Measurements from ENCODE around the gene EPO.
A peak's percentile ranks its signal among the peaks of the same experiment; 100 is the strongest.
"Not testable (repeated sequence)": the region's sequence is repeated elsewhere in the genome, so short reads cannot be mapped to it uniquely, and the experiment has no call there.

Gene EPO

DNA sequence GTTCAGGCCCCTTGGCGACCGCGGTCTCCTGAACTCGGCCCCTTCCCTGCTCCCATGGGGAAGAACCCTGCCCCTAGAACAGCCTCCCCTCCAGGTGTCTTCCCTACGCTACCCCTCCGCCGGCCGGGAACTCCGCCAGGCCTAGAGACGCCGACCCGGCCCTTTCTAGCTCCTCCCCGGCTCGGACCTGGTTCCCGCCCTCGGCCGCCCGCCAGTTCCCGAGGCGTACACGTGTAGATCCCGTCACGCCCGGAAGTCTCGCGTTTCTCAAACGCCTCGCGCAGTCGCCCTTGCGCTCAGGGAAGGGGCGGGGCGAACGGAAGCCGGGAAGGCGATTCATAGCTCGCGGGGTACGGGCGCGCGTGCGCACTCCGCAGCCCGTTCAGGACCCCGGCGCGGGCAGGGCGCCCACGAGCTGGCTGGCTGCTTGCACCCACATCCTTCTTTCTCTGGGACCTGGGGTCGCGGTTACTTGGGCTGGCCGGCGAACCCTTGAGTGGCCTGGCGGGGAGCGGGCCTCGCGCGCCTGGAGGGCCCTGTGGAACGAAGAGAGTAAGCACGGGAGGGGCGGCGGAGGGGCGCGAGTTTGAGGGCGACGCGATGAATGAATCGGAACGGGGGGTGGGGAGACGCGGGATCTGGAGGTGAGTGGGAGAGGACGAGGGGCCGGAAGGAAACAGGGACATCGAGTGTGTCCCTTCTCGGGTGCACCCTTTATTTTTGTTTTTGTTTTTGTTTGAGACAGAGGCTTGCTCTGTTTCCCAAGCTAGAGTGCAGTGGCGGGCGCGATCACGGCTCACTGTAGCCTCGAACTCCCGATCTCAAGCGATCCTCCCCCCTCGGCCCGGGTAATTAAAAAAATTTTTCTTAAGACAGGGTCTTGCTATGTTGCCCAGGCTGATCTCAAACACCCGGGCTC is 14.3 kb upstream of the EPO start, which contains the start of gene POP7:
TSS of gene POP7 (plus strand) at position 369 of the 919 bp plus-strand sequence. CDS start 710 bp downstream, outside the sequence.
- peak; percentile 75 for DNase-seq

DNA sequence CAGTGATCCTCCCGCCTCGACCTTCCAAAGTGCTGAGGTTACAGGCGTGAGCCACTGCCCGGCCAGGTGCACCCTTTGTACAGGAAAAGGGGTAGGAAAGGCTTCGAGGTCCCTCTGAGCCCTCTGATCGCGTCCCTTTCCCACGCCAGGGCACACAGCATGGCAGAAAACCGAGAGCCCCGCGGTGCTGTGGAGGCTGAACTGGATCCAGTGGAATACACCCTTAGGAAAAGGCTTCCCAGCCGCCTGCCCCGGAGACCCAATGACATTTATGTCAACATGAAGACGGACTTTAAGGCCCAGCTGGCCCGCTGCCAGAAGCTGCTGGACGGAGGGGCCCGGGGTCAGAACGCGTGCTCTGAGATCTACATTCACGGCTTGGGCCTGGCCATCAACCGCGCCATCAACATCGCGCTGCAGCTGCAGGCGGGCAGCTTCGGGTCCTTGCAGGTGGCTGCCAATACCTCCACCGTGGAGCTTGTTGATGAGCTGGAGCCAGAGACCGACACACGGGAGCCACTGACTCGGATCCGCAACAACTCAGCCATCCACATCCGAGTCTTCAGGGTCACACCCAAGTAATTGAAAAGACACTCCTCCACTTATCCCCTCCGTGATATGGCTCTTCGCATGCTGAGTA is 13.5 kb upstream of the EPO start:
- DNase-seq = no peak

DNA sequence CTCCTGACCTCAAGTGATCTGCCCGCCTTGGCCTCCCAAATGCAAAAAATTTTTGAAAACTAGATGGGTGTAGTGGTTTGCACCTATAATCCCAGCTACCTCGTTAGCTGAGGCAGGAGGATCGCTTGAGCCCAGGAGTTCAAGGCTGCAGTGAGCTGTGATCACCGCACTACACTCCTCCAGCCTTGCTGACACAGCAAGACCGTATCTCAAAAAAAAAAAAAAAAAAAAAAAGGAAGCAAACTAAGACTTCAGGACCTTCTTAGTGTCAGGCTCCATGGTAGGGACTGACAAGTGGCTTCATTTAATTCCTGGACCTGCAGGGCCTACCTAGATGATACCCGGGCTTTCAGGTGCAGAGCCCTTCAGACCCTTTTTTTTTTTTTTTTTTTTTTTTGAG is 11.9 kb upstream of the EPO start:
- DNase-seq = no peak

DNA sequence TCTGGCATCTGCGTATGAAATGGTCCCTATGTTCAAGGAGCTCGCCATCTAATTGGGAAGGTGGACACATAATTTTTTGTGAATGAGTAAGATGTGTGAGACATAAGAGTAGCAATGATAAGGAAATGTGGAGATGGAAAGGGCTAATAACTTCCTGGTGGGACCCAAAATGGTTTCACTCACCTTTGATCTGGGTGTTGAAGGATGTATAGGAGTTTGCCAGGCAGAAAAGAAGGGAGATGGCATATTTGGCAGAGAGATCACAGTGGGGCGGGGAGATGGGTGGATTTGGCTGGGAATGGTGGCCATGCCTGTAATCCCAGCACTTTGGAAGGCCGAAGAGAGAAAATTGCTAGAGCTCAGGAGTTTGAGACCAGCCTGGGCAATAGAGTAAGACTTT is 9.8 kb upstream of the EPO start:
- no peak for DNase-seq

DNA sequence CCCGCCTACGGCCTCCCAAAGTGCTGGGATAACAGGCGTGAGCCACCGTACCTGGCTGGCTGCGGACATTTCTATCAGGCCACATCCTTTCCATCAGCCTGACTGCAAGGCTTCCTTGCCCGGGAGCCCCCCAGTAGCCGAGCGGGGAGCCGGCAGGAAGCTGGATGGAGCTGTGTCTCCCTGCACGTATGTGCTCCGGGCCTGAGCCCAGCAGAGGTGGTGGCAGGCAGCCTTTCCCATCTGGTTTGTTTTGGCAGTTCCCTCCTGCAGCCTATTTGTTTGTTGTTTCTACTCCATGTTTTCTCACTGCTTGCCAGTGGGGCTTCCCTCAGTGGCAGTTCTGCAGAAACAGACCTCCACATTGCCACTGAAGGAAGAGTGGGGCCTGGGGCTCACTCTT is 8.9 kb upstream of the EPO start:
- no peak for DNase-seq

DNA sequence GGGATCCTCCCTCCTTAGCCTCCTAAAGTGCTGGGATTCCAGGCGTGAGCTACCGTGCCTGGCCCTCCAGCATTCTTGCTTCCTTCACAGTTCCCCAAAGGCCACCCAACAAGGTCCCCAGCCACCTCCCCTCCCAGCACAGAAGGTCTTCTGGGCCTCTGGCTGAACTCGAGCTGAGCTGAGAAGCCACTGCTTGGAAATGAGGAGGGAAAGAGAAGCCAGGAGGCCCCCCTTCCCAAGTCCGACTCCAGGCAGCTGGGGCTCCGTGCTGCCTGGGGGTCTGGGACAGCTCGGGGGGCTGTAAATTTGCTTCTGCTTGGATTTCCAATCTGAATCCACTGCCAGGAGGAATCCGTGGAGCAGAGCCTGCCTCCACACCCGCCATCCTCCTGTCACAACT is 5.5 kb upstream of the EPO start:
- no peak for DNase-seq

DNA sequence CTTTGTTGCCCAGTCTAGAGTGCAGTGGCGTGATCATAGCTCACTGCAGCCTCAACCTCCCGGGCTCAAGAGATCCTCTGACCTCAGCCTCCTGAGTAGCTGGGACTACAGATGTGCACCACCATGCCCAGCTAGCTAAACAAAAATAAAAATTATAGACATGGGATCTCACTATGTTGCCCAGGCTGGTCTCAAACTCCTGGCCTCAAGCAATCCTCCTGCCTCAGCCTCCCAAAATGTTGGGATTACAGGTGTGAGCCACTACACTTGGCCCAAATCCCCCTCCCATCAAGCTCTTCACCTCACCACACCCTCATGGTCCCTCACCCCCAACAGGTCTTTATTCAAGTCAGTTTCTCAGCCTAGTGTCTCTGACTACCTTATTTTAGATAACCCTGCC is 3.2 kb upstream of the EPO start:
- DNase-seq = not testable (repeated sequence)

DNA sequence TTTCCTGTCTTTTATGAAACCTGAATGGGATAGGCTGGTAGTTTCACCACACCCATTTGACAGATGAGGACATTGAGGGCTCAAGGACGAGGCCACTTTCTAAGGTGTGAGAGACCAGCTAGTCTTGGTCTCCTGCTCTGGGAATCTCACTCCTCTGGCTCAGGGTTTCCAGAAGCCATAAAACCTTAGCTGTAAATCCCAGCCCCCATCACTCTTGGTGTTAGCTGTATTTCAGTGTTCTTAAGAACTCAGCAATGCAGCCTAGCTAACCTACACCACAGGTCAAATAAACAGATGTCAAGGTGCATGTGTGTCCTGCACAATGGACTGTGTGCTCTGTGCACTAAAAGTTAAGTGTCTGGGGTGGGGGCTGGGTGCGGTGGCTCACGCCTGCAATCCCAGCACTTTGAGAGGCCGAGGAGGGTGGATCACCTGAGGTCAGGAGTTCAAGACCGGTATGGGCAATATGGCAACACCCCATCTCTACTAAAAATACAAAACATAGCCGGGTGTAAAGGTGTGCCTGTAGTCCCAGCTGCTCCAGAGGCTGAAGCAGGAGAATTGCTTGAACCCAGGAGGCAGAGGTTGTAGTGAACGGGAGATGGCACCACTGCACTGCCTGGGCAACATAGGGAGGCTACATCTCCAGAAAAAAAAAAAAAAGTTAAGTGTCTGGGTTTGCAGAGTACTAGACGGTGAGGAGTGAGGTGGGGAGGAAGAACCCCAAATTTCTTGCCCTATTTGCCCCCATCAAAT is 567 bp upstream of the EPO start:
- DNase-seq = no peak

DNA sequence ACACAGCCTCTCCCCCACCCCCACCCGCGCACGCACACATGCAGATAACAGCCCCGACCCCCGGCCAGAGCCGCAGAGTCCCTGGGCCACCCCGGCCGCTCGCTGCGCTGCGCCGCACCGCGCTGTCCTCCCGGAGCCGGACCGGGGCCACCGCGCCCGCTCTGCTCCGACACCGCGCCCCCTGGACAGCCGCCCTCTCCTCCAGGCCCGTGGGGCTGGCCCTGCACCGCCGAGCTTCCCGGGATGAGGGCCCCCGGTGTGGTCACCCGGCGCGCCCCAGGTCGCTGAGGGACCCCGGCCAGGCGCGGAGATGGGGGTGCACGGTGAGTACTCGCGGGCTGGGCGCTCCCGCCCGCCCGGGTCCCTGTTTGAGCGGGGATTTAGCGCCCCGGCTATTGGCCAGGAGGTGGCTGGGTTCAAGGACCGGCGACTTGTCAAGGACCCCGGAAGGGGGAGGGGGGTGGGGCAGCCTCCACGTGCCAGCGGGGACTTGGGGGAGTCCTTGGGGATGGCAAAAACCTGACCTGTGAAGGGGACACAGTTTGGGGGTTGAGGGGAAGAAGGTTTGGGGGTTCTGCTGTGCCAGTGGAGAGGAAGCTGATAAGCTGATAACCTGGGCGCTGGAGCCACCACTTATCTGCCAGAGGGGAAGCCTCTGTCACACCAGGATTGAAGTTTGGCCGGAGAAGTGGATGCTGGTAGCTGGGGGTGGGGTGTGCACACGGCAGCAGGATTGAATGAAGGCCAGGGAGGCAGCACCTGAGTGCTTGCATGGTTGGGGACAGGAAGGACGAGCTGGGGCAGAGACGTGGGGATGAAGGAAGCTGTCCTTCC is 620 bp downstream of the EPO start:
- DNase-seq = no peak

DNA sequence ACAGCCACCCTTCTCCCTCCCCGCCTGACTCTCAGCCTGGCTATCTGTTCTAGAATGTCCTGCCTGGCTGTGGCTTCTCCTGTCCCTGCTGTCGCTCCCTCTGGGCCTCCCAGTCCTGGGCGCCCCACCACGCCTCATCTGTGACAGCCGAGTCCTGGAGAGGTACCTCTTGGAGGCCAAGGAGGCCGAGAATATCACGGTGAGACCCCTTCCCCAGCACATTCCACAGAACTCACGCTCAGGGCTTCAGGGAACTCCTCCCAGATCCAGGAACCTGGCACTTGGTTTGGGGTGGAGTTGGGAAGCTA is 1.2 kb downstream of the EPO start:
- DNase-seq = no peak

DNA sequence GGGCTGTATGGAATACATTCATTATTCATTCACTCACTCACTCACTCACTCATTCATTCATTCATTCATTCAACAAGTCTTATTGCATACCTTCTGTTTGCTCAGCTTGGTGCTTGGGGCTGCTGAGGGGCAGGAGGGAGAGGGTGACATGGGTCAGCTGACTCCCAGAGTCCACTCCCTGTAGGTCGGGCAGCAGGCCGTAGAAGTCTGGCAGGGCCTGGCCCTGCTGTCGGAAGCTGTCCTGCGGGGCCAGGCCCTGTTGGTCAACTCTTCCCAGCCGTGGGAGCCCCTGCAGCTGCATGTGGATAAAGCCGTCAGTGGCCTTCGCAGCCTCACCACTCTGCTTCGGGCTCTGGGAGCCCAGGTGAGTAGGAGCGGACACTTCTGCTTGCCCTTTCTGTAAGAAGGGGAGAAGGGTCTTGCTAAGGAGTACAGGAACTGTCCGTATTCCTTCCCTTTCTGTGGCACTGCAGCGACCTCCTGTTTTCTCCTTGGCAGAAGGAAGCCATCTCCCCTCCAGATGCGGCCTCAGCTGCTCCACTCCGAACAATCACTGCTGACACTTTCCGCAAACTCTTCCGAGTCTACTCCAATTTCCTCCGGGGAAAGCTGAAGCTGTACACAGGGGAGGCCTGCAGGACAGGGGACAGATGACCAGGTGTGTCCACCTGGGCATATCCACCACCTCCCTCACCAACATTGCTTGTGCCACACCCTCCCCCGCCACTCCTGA is 2.4 kb downstream of the EPO start:
- no peak for DNase-seq

DNA sequence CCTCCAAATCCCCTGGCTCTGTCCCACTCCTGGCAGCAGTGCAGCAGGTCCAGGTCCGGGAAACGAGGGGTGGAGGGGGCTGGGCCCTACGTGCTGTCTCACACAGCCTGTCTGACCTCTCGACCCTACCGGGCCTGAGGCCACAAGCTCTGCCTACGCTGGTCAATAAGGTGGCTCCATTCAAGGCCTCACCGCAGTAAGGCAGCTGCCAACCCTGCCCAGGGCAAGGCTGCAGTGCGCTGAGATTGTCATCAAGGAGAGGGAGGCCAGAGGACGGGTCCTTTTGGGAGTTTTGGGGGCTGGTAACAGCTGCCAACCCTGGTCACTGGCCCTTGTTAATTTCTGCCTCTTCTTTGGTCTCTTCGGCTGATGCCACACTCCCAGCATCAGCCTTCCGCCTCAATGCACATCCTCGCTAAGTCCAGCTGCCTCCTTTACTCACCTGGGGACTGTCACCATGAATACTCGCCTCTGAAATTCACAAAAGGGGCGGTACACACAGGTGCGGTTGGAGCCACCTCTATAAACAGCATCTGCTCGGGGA is 3.5 kb downstream of the EPO start:
- DNase-seq = no peak

DNA sequence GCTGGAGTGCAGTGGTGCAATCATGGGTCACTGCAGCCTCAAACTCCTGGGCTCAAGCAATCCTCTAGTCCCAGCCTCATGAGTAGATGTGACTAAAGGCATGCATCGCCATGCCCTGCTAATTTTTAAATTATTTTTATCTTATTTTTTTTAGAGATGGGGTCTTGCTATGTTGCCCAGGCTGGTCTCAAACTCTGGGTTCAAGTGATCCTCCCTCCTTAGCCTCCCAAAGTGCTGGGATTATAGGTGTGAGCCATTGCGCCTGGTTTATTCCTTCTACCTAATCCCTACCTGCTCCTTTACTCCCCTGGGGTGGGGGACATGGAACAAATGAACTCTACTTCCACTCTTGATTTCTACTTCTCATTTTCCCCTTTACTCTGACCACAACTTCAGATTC is 4.1 kb downstream of the EPO start:
- not testable (repeated sequence) for DNase-seq

DNA sequence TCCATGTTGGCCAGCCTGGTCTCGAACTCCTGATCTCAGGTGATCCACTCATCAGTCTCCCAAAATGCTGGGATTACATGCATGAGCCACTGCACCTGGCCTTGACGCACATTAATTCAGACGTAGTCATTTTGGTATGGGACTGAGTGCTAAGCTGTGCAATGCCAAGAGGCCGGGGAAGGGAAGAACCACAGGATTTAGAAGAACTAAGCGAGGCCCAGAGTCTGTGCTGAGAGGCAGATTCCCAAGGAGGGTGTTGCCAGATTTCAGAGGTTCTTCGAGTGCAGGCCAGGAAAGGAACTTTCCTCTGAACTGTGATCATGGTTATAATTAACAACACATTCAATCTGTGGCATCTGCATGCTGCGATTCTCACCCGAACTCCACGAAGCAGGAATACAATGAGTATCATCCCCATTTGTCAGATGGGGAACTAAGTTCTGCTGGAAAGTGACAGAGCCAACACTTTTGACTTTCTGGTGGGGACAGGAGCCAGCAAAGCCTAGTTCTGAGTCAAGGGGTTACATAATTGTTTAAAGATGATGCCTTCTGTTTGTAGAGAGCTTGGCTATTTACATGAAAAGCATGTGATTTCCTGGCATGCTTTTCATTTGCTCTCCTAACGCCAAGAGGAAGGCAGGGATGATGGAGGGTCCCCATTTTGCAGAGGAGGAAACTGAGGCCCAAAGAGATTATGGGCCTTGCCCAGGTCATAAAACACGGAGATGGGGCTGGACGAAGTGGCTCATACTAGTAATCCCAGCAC is 6.9 kb downstream of the EPO start:
- DNase-seq = no peak

DNA sequence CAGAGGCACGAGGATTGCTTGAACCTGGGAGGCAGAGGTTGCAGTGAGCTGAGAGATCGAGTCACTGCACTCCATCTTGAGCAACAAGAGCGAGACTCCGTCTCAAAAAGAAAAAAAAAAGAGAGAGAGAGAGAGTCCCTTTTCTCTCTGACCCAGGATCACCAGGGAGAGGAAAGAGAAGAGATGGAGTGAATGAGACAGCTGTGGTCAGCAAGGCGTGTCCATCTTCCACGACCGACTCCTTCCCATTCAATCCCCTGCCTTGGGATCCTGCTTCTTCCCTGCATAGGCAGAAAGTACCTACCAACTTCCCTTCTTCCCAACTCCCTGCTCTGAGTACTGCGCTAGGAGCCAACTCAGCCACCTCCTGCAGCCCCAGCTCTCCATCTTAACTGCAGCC is 7.9 kb downstream of the EPO start:
- no peak for DNase-seq

DNA sequence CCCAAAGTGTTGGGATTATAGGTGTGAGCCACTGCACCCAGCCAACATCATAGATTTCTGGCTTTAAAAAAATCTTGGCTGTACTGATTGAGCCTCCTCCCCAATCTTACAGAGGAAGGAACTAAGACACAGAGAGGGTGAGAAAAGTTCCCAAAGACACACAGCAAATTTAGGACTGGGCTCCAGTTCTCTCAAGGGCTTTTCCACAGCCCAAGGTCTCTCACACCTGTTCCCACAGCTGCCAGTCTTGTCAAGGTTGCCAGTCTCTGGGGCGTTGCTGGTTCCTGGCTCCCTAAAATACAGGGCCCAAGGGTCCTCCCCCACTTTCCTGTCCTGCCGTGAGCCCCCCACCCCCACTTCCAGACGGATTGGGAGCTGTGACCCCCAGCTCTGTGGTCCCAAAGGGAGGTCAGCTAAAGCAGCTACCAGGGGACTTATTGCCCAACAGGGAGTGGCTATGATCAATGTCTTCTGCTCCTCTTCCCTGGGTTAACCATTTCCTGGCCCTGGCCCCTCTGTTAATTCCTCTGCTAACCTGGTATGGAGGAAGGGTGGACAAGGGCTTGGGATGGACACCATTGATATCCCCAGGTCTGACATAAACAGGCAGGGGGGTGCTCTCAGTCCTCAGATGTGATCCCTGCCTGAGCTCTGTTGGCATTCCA is 10.0 kb downstream of the EPO start:
- DNase-seq = no peak

DNA sequence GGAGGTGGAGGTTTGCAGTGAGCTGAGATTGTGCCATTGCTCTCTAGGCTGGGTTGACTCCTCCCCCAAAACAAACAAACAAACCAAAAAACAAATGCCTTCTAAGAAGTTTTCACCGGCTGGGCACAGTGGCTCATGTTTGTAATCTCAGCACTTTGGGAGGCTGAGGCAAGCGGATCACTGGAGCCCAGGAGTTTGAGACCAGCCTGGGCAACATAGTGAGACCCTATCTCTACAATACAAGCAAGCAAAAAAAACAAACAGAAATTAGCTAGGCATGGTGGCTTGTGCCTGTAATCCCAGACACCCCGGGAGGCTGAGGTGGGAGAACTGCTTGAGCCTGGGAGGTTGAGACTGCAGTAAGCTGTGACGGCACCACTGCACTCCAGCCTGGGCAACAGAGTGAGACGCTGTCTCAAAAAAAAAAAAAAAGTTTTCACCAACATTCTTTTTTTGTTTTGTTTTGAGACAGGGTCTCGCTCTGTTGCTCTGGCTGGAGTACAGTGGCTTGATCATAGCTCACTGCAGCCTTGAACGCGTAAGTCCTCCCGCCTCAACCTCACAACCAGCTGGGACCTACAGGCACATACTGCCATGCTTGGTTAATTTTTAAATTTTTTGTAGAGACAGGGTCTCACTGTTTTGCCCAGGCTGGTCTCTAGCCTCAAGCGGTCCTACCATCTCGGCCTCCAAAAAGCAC is 11.8 kb downstream of the EPO start:
- DNase-seq = no peak

DNA sequence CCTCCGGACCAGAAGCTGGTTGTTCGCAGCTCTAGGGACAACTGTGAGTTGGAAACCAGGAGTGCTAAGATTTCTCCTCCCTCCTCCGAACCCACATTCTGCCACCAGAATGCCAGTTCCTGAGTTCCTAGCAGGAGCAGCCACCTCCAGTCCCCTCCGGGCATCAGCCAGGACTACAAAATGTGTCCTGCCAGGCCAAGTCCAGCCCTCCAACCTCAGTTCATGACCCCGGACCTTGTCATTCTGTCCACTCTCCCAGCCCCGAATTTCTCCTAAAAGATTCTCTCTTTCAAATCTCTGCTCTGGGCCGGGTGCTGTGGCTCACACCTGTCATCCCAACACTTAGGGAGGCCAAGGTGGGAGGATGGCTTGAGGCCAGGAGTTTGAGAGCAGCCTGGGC is 15.5 kb downstream of the EPO start:
- no peak for DNase-seq

DNA sequence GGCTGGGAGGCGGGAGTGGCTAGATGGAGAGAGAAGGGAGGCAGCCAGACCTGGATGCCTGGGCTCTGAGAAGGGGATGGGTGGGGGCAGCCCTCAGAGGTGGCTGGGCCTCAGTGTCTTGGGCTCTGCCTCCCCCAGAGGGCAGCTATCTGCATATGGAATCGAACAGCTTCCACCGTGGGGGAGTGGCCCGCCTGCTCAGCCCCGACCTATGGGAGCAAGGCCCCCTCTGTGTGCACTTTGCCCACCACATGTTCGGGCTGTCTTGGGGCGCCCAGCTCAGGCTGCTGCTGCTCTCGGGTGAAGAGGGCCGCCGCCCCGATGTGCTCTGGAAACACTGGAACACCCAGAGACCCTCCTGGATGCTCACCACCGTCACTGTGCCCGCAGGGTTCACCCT is 16.4 kb downstream of the EPO start:
- DNase-seq = no peak

DNA sequence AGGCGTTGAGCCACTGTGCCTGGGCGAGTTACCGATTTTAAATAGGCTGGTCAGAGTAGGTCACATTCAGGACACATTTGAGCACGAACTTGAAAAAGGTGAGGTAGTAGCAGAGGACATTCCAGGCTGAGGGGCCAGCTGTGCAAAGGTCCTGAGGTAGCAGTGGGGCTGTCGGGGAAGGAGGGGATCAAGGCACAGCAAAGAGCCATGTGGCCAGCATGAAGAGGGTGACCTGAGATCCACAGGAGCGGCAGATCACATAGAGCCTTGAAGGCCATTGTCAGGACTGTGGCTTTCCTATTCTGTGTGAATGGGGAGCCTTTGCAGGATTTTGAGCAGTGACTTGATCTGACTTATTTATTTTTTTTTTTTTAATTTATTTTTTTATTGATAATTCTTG is 19.7 kb downstream of the EPO start:
- DNase-seq = no peak
